Bone marrow (tissue), 2 donors: ENCODE measurements around the gene TMEM114.

Experiments
- DNase-seq, 2 donors: peaks; one replicate each; lab custom pipeline; 2025; lab: John Stamatoyannopoulos, UW

TMEM114 gene

GRCh38 chr16:8548166-8548565 lies 42.1 kb downstream of the TMEM114 start:
- DNase-seq: no peak

GRCh38 chr16:8547762-8548161 lies 42.5 kb downstream of the TMEM114 start:
- DNase-seq: no peak

GRCh38 chr16:8544406-8544805 lies 45.9 kb downstream of the TMEM114 start:
- DNase-seq: no peak

- DNase-seq: no peak
Observed at GRCh38 chr16:8543258-8543657, 47.1 kb downstream of the TMEM114 start.

GRCh38 chr16:8542393-8542792 lies 47.9 kb downstream of the TMEM114 start:
- DNase-seq: no peak

GRCh38 chr16:8541868-8542267 lies 48.4 kb downstream of the TMEM114 start:
- DNase-seq: no peak

GRCh38 chr16:8537691-8538342 lies 52.5 kb downstream of the TMEM114 start:
- no peak for DNase-seq

- DNase-seq: no peak
Observed at GRCh38 chr16:8533509-8533908, 56.8 kb downstream of the TMEM114 start.

GRCh38 chr16:8530752-8531384 lies 59.4 kb downstream of the TMEM114 start:
- no peak for DNase-seq

GRCh38 chr16:8528471-8528870 lies 61.8 kb downstream of the TMEM114 start:
- no peak for DNase-seq

GRCh38 chr16:8523932-8524331 lies 66.4 kb downstream of the TMEM114 start:
- DNase-seq: no peak

- no peak for DNase-seq
Observed at GRCh38 chr16:8522757-8523156, 67.6 kb downstream of the TMEM114 start.

GRCh38 chr16:8519643-8520042 lies 70.7 kb downstream of the TMEM114 start:
- DNase-seq: no peak
